GM21390 (cell line): ENCODE results near the gene HDX.
"Not testable (repeated sequence)": the region's sequence is repeated elsewhere in the genome, so short reads cannot be mapped to it uniquely, and the experiment has no call there.

ENCODE experiments used
- ATAC-seq: cut with Tn5 transposase; IDR thresholded peaks from one replicate; pipeline ENCODE4 v1.9.1; 2021; ENCODE audit not compliant: unreplicated experiment

Gene HDX, protein sequence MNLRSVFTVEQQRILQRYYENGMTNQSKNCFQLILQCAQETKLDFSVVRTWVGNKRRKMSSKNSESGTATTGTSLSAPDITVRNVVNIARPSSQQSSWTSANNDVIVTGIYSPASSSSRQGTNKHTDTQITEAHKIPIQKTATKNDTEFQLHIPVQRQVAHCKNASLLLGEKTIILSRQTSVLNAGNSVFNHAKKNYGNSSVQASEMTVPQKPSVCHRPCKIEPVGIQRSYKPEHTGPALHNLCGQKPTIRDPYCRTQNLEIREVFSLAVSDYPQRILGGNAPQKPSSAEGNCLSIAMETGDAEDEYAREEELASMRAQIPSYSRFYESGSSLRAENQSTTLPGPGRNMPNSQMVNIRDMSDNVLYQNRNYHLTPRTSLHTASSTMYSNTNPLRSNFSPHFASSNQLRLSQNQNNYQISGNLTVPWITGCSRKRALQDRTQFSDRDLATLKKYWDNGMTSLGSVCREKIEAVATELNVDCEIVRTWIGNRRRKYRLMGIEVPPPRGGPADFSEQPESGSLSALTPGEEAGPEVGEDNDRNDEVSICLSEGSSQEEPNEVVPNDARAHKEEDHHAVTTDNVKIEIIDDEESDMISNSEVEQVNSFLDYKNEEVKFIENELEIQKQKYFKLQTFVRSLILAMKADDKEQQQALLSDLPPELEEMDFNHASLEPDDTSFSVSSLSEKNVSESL

DNA sequence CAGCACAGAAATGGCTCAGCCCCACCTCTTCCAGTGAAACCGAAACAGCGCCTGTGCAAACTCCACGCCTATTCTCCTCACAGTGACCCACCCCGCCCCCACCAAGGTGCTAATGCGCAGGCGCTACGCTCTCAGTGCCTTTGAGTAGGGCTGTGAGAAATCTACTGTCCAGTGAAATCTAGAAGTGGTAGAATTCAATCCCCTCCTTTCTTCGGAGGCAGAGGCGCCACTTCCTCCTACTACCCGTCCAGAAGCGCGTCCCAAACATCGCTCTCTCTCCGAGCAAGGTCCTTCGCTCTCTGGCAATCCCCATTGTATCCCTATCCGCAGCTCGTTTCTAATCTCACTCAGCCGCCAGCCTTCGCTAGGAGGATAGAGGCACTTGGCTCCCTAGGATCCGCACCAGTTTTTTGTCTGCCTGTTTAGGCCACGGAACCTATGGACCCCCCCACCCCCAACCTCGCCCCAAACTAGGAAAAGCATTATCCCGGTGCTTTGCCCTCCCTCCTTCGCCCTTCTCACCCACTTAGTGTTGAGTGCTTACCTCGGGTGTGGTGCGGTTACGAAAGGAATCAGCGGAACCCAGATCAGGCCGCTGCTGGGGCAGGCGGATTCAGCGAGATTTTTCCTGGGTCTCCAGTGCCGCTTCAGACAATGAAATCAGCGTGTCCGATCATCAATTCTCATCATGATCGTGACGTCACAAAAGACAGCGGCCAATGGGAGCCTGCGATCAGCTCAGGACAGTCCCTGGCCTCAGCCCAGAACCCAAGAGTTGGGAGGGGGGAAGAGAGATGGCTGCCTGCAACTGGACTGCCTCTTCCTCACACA, at the start of gene HDX:
TSS of gene HDX (minus strand) at position 656 of the 831 bp plus-strand sequence. CDS start 27,056 bp downstream, outside the sequence.
- ATAC-seq: peak; percentile 96

DNA sequence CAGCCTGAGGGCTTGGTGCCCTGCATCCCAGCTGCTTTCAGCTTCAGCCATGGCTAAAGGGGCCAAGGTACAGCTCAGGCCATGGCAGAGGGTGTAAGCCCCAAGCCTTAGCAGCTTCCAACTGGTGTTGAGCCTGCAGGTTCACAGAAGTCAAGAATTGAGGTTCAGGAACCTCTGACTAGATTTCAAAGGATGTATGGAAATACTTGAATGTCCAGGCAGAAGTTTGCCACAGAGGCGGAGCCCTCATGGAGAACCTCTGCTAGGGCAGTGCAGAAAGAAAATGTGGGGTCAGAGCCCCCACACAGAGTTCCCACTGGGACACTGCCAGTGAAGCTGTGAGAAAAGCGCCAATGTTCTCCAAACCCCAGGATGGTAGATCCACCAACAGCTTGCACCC, 39.1 kb upstream of the HDX start:
- not testable (repeated sequence) for ATAC-seq

DNA sequence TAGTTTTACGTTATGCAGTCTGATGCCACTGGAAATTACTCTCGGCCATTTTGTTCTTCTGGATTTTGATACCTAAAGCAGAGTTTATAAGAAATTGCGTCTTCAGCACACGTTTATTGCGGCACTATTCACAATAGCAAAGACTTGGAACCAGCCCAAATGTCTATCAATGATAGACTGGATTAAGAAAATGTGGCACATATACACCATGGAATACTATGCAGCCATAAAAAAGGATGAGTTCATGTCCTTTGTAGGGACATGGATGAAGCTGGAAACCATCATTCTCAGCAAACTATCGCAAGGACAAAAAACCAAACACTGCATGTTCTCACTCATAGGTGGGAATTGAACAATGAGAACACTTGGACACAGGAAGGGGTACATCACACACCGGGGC, 35.4 kb upstream of the HDX start:
- ATAC-seq: not testable (repeated sequence)

DNA sequence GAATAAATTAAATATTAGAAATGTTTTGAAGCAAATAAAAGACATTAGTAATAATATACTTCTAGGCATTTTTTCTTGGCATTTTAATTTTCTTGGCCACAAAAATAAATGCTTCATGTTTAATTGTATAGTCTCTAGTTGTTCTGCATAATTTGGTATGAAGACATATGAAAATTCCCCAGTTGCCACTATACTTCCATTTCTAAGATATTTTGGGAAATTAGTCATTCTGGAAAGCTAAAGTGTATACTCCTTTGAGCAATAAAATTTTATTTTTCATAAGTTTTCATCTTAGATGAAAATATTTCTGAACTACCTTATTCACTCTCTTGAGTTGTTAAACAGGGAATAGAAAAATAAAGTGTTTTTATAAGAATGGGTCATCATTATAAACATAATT, 13.8 kb downstream of the HDX start:
- no peak for ATAC-seq

DNA sequence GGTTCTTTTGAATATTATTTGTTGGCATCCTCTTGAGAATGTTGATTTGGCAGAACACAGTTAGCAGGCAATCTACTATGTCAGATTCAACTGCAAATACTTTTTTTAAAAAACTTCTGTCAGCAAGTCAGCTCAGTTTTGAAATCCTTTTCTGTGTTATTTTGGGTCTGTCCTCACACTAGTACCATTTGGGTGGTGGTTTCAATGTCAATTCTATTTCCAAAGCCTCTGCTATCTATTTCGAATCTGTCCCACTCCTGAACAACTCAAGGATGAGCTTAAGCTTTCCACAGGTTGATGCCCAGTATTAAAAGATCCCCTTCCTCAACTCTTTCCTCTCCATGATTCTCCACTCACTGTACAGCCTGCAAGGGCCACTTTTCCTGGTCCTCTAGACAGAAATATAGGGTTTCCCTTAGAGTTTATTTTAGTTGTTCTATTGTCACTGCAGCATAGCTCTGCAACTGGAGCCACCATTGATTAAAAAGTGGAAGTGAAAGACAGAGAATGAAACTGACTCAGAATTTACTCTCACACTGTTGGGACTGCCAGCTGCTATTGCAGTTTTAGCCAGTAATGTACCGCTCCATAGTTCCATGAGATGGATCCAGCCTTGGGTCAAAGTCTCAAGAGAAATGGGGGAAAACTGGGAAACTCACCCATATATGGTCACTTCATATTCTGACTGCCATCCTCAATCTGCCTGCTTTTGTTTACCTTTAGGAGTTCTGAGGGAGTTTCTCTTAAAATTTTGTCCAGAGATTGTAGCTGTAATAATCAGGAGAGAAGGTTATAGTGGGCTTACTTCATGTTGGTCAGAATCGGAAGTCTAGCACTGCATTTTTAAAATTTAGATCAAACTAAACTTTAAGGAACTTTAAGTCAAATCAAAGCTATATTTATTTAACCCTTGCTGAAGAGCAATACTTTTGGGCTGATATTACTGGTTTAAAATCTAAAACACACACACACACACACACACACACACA, 14.6 kb downstream of the HDX start:
- ATAC-seq: peak; percentile 100

DNA sequence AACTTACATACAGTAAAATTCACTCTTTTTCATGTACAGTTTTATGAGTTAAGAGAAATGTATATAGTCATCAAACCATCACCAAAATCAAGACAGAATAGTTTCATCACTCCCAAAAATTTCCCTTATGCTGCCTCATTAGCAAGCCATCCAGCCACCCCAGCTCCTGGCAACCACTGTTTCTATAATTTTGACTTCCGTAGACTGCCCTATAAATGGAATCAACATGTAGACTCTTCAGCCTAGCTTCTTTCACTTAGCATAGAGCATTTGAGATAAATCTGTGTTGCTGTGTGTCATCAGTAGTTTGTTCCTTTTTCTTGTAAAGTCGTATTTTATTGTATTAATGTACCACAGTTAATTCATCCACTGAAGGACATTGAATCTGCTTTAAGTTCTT, 23.2 kb downstream of the HDX start:
- ATAC-seq: no peak

DNA sequence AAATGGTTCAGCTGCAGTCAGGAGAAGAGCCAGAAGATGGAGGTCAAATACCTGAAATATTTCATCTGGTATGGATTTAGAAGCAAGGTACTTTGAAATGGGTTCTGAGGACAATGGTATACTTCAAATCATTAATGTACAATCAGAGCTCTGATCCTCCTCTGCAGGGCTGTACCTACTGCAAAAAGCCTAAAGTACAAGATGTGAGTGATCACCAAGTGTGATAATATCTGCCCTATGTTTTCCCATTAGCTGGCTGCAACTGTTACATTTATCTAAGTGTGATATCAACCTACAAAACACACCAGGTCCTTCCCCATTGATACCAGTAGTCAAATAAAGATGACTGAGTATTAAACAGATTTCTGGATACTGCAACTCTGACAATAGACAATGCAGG, 25.1 kb downstream of the HDX start:
- ATAC-seq: no peak

DNA sequence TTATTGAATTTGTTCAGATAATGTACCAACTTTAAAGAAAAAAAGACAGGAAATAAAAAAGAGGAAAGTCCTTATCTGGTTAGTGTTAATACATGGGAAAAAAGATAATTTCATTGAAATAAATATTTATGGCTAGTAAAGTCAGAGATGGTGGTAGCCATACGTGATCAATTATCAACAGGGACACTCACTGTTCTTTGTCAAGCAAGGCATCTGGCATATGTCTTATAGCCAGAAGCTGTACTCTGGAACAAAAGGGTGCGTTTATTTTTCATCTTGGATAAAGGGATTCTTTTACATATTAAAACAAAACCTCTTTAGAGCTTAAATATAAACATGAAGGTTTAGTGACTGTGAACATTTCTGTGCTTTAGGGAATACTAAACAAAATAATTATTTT, 26.7 kb downstream of the HDX start:
- no peak for ATAC-seq

DNA sequence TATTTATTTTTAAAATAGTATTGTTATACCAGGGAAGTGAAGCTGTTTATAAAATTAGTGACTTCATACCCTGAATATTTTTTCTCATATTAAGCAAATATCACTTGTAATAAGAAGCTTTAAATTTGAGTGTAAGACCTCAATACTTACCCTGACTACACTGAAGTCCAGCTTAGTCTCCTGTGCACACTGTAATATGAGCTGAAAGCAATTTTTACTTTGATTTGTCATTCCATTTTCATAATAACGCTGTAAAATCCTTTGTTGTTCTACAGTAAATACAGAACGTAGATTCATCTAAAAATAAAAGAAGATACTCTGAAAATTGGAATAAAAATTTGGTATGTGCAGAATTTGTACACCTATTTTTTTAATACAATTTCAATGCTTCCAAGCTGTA, 27.2 kb downstream of the HDX start:
- ATAC-seq: no peak

DNA sequence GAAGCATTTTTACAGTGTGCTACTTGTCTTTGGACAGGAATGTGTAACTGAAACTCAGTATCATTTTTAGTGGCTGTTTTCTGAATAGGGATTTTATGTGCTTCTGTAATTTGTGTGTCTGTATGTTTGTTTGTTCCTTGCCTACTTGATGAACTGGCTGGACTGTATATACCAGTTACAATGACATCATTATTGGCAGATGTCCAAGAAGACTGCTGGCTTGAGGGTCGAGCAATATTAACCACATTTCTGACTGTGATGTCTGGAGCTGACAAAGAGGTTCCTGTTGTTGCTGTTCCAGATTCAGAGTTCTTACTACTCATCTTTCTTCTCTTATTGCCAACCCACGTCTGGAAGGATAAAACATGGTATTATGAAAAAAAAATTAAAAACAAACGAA, 33.0 kb downstream of the HDX start:
- no peak for ATAC-seq

DNA sequence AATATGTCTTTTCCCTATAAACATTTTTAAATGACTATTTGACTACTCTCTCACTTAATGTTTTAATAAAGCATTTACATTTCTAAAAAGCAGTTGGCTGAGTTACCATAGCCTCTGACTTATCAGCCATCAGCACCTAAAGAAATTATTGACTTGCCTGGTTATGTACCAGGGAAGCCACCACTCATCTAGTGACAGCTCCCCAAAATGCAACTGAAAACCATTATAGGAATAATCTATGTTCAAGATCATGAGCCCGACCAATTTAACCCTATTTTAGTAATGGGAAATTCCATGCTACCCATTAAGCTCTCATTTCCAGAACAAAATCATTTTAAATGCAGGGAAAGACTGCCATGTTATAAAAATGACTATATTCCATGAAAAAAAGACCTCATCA, 34.4 kb downstream of the HDX start:
- ATAC-seq: no peak

DNA sequence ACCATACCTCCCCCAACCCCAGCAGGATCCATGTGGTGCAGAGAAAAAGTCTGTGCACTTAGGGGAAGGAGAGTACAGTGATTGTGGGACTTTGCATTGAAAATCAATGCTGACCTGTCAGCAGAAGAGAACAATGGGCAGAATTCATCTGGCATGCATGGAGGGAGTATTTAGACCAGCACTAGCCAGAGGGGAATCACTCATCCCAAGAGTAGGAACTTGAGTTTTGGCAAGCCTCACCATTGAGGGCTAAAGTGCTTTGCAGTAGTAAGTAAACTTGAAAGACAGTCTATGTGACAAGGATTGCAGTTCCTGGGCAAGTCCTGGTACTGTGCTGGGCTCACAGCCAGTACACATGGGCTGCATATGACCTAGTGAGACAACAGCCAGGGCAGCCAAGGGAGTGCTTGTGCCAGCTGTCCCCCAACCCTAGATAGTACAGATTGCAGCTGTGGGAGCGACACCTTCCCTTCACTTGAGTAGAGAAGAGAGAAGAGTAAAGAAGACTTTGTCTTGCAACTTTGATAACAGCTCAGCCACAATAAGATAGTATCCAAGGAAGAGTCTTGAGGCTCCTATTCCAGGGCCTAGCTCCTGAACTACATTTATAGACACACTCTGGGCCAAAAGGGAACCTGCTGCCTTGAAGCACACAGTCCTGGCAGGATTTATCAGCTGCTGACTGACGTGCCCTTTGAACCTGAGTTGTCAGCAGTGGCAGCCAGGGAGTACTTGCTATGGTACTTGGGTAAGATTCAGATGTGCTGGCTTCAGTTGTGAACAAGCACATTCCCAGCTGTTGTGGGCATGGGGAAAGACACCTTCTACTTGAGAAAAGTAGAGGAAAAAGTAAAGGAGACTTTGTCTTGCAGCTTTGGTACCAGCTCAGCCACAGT, 48.7 kb downstream of the HDX start:
- ATAC-seq: no peak

DNA sequence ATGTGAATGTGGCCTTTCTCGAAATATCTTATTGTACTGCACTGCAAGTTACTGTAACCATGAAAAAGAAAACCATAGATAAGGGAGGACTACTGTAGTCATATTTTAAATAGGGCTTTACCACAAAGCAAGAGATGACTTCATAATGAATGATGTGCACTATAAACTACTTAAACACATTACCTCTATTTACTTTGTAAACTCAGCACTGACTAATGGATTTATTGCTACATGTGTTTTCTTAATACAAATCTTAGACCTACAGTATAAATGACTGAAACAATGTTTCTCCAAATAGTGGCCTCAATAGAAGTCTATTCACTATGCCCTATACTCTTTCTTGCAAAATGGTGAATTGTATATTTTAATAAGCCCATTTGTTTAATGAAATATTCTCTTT, 61.1 kb downstream of the HDX start:
- no peak for ATAC-seq

DNA sequence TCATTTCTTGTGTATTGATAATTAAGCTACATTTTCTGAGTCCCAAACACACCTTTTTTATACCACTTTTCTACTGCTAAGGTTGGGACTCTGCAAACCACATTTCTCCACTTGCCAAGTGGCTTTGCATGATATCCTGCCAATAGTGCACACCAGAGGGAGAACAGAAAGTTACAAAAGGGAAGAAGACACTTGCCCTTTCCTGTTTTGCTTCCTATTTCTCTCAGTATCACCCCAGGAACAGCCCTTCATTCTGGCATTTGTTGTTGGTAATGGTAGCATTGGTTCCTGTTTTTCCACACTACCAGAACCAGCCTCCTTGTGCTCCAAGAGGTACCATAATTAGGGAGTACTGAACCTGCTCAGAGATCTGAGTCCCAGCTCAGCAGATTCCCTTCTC, 87.1 kb downstream of the HDX start:
- no peak for ATAC-seq

DNA sequence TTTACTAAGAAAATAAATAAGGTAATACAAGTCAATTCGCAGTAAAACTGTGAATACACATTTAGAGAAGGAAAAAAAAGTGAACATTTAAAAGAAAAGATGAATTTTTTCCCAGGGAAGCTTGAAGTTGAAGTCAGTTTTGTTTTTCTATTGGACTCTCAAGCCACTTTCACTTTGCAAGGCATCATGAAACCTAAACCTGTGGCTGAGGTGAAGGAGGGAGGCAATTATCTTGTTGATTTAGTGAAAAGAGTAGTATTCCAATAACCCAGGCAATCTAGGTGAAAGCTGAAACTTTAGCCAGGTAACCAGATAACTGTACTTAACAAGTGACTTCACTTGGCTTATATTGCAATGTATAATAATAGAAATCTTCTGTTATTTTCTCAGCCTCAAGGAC, 138.6 kb downstream of the HDX start:
- peak; percentile 53 for ATAC-seq

DNA sequence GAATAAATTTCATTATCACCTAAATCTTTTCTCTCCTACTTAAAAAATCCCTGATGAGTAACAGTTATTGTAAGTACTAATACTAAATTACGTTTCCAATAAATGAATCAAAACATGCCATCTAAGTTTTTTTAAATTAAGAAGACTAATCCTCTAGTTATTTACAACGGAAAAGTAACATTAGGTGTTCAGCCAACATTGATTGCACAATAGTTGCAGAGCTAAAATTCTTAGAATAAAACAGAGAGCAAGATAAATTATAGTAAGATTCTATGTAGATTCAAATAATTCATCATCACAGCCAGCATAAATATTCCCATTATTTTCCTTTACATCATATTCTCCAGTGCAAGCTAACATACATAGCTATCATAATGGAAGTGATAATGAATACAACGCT, 139.2 kb downstream of the HDX start:
- ATAC-seq: no peak

DNA sequence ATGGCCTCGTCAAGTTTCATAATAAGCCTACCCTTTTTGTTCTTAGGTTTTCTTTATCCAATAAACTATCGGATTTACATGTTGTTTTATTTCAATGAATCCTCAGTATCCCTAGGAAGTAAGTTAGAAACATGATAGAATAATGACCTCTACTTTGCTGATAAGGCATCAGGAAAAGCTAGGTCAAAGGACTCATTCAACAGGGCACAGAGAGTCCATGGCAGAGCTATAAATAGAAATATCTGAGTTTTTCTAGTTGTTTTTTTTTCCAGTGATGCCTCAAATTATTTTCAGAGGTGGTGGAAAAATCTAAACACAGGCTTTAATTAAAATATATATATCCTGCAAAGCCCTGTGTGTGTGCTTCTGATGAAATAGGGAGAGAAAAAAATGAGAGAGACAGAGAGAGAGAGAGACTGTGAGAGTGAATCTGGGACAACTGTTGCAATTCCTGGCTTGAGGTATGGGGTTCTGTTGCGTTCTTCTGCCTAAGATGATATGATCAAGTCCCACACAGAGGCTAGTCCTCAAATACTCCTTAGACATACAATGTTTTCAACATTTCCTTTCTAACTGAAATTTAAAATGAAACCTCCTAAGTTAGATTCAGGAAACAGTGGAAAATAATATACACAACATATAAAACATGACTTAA, 139.9 kb downstream of the HDX start:
- no peak for ATAC-seq

DNA sequence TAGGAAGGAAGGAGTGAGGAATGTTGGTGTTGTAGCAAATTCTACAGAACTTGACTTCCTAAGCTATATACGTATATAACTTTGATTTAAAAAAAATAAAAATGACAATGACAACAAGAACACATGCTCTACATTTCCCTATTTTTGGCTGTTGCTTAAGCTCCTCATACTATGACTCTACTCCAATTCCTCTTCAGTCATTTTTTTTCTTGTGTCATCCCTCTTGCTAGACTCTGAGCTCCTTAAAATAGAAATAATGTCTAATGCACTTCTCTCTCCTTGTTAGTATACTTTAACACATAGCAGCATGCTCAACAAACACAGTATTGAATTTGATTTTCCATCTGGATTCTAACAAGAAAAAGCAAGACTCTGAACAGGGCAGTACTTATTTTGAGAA, 144.0 kb downstream of the HDX start:
- no peak for ATAC-seq

DNA sequence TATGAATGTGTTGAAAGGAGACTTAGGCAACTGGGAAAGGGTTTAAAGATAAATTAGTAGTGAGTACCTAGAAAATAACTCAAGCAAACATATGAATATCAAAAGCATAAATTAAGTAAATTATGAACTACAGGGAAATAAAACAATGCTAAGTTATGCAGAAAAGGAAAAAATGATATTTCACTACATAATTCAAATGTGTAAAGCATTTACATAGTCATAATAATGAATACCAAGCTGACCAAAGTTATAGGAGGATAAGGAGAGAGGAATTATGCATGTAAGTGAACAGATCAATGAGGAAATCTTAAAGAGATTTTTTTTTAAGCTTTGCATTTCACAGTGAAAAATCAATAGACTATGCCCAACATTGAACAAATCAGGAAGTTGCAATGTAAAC, 145.0 kb downstream of the HDX start:
- no peak for ATAC-seq
